ENCODE data around the gene PROKR1.

DNA sequence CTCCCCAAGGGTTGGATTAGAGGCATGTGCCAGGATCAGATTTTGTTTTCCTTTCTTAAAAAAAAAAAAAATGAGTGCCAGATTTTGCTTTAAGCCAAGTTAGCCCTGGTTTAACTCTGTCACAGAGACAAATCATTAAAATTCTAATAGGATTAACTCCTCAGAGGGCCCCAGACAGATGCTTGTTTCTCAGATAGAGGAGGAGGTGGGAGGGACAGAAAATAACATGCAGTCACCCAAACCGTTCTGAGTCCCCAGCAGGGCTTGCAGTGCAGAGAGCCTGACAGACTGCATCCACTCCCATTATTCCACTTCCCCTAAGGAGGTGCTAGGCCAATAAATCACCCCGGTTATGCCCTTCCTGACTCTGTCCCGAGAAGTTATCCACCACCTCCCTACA lies 6.3 kb upstream of the PROKR1 start:
- TF ChIP-seq POLR2A (IDR thresholded peaks at IDR 0.05): no peak
- TF ChIP-seq, protein P1, sequence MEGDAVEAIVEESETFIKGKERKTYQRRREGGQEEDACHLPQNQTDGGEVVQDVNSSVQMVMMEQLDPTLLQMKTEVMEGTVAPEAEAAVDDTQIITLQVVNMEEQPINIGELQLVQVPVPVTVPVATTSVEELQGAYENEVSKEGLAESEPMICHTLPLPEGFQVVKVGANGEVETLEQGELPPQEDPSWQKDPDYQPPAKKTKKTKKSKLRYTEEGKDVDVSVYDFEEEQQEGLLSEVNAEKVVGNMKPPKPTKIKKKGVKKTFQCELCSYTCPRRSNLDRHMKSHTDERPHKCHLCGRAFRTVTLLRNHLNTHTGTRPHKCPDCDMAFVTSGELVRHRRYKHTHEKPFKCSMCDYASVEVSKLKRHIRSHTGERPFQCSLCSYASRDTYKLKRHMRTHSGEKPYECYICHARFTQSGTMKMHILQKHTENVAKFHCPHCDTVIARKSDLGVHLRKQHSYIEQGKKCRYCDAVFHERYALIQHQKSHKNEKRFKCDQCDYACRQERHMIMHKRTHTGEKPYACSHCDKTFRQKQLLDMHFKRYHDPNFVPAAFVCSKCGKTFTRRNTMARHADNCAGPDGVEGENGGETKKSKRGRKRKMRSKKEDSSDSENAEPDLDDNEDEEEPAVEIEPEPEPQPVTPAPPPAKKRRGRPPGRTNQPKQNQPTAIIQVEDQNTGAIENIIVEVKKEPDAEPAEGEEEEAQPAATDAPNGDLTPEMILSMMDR (IDR thresholded peaks at IDR 0.05): no peak

Measured in esophagus squamous epithelium (tissue), 4 donors.